GM19324 (cell line): Measurements from ENCODE around the gene RYR1.
A peak's percentile ranks its signal among the peaks of the same experiment; 100 is the strongest.
"Not testable (repeated sequence)": the region's sequence is repeated elsewhere in the genome, so short reads cannot be mapped to it uniquely, and the experiment has no call there.

Source experiments
- ATAC-seq: cut with Tn5 transposase; IDR thresholded peaks from one replicate; pipeline ENCODE4 v1.9.1; 2021; ENCODE audit warnings: mild to moderate bottlenecking, moderate library complexity; ENCODE audit not compliant: unreplicated experiment, low FRiP score

Gene RYR1

DNA sequence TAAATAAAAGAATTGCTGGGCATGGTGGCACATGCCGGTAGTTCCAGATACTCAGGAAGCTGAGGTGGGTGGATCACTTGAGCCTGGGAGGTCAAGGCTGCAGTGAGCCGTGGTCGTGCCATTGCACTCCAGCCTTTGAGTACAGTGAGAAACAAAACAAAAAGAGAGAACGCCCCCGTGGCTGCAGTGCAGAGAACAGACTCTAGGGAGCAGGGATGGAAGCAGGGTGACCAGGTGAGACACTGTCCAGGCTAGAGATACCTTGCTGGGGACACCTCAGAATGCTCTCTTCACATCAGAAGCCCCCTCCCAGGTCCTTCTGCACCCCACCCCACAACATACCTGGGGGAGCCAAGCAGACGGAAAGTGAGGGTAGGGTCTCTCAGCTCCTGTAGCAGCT is 159.4 kb downstream of the RYR1 start:
- no peak for ATAC-seq

DNA sequence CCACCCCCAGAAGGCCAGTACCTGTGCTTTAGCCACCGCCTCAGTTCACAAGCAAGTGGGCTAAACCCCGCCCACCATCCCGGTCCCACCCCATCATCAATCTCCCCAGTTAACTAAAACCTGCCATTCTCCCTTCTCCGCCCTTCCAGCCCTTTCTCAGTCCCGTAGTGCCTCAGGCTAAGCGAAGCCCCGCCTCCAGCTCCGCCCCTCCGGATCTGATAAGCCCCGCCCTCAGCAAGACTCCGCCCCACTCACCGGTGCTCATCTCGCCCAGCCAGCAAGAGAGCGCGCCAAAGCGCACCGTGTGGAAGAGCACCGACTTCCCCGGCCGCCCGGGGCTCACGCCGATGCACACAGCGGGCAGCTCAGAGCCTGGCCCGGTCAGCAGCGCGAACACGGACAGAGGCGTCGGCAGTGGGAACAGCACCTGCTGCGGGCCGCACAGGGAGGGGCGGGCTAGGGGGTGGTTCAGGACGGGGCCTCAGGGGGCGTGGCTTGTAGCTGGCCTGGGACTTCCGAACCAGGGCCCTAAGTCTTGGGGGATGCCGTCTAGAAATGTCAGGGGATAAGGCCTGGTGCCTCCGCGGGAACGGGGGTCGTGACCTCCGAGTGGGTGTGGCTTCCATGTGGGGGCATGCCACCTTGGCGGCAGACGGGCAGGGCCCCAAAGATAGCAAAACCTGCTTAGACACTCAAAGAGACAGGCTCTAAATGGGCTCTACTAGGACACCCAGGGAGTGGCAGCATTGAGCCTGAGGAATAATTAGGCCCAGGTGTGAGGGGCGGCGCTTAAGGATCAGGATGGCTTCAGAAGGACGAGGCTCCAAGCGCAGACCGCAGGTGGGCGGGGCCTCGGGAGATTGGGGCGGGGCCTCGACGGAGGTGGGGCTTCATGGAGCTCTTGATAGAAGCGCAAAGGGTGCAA is 162.8 kb downstream of the RYR1 start:
- no peak for ATAC-seq

- no peak for ATAC-seq
Measured at GRCh38 chr19:38597075-38597474, 163.6 kb downstream of the RYR1 start.

DNA sequence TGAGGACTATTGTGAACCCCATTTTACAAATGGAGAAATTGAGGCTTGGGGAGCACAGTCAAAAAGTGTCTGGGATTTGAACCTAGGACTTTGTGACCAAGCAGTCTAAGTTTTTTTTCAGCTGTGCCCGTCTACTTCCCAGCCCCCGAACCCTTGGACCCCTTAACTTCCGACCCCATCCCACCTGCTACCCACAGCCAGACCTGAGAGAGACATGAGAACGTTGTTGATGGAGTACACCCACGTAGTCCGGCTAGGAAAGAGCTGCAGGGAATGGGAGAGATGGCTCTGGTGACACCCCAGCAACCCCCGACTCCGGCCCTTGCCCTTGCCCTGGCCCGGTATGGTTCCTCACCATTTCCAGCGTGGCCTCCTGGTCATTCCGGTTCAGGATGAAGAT is 166.2 kb downstream of the RYR1 start:
- no peak for ATAC-seq

GRCh38 chr19:38602856-38603255 is 169.4 kb downstream of the RYR1 start:
- not testable (repeated sequence) for ATAC-seq

- ATAC-seq: no peak
Measured at GRCh38 chr19:38606131-38606530, 172.6 kb downstream of the RYR1 start.

DNA sequence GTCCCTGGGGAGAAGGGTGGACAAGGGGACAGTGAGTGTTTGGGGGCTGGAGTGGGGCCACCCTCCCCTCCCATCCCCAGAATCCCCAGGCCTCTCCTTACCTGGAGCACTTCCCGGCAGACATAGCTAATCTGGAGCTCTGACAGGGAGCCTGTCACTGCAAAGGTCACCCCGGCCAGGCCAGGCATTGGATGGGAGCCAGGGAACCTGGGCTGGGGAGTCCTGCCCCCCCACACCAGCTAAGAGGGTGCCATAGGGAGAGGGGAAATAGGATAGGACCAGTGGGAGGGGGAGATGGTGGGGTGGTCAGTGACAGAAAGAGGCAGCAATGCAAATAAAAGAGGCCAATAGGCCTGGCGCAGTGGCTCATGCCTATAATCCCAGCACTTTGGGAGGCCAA is 180.8 kb downstream of the RYR1 start:
- ATAC-seq: no peak

- no peak for ATAC-seq
Measured at GRCh38 chr19:38615007-38615581, 181.6 kb downstream of the RYR1 start.

- no peak for ATAC-seq
Measured at GRCh38 chr19:38616265-38616664, 182.8 kb downstream of the RYR1 start.

- no peak for ATAC-seq
Measured at GRCh38 chr19:38617283-38617763, 183.8 kb downstream of the RYR1 start.

- ATAC-seq: peak; percentile 62
Measured at GRCh38 chr19:38617764-38618589, 184.5 kb downstream of the RYR1 start, which contains the start of gene MAP4K1. Gene MAP4K1, minus strand, starts transcription at chr19:38617953. Its CDS starts 58 bp downstream, at chr19:38617895.

- ATAC-seq: peak; percentile 75
Measured at GRCh38 chr19:38618590-38619360, 185.3 kb downstream of the RYR1 start, which contains the start of gene EIF3K. Gene EIF3K, plus strand, starts transcription at chr19:38619188. Its CDS starts 81 bp downstream, at chr19:38619269.

DNA sequence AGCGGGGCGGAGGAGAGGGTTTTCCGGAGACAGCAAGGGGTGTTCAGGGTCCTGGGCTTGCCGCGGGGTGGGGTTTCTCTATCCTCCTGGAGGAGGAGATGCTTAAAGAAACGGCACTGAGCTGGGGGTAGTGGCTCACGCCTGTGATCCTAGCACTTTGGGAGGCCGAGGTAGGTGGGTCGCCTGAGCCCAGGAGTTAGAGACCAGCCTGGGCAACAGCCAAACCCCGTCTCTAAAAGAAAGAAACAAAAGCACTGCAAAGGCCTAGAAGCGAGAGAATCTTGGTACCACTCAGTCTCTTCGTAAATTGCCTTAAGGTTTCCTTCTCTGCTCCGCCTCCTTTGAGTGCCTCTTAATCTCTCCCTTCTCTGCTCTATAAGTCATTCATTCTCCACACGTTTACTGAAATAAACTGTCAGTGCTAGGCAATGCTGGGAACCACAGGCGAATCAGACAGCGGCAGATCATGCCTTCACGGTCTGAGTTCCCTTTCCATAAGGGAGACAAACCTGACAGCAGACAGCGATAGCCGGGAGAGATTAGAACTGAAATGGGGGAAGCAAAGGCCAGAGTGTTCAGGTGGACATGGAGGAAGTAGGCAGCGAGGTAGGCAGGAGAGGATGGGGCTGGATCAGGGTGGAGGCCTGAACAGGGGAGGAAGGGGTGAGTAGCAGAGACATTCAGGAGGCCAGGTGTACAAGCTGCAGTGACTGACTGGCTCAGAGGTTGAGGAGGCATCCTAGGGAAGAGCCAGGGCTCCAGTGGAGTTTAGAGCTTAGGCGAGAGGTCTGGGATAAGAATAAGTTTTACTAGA is 186.1 kb downstream of the RYR1 start:
- no peak for ATAC-seq

- no peak for ATAC-seq
Measured at GRCh38 chr19:38624822-38625221, 191.3 kb downstream of the RYR1 start.

GRCh38 chr19:38626401-38626800 is 192.9 kb downstream of the RYR1 start:
- no peak for ATAC-seq

- no peak for ATAC-seq
Measured at GRCh38 chr19:38629568-38629967, 196.1 kb downstream of the RYR1 start.

DNA sequence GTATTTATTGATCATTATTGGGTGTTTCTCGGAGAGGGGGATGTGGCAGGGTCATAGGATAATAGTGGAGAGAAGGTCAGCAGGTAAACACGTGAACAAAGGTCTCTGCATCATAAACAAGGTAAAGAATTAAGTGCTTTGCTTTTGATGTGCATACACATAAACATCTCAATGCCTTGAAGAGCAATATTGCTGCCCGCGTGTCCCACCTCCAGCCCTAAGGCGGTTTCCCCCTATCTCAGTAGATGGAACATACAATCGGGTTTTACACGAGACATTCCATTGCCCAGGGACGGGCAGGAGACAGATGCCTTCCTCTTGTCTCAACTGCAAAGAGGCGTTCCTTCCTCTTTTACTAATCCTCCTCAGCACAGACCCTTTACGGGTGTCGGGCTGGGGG is 197.8 kb downstream of the RYR1 start:
- ATAC-seq: not testable (repeated sequence)

GRCh38 chr19:38631811-38632475 is 198.5 kb downstream of the RYR1 start:
- not testable (repeated sequence) for ATAC-seq
